ENCODE measurements around the gene TPX2.
"Not testable (repeated sequence)": the region's sequence is repeated elsewhere in the genome, so short reads cannot be mapped to it uniquely, and the experiment has no call there.

The TPX2 gene

GRCh38 chr20:31769681-31770080 is 30.6 kb downstream of the TPX2 start:
- DNase-seq = no peak

DNA sequence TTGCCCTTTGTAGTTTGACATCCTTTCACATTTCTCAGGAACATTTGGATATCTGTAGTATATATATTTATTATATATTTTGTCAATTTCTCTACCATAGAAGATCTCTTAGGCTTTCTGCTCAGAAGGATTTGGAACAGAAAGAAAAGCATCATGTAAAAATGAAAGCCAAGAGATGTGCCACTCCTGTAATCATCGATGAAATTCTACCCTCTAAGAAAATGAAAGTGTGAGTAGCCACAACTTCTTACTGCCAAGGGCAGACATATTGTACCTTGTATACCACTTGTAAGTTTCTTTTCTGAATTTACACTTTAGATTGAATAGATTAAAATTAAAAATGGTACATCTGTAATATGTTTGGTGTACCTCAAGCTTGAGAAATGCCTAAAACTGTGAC is 31.2 kb downstream of the TPX2 start:
- no peak for DNase-seq

DNA sequence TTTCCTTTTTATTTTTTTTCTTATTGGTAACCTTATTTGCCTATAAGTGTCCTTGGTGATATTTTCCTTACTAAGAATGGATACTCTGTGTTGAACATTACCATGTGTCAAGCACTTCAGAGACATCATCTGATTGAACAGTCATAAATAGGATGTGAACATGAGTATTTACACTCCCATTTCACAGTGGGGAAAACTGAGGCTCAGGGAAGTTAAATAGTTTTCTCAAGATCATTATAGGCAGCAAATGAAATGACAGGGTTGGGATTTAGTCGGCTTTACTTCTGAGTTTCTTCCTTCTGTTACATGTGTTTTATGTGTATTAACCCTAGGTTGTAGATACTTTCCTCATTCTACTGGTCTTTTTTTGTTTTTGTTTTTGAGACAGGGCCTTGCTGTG is 35.3 kb downstream of the TPX2 start:
- DNase-seq = no peak

- DNase-seq = no peak
Observed at GRCh38 chr20:31780839-31781238, 41.7 kb downstream of the TPX2 start.

GRCh38 chr20:31781945-31782344 is 42.9 kb downstream of the TPX2 start:
- DNase-seq = no peak

DNA sequence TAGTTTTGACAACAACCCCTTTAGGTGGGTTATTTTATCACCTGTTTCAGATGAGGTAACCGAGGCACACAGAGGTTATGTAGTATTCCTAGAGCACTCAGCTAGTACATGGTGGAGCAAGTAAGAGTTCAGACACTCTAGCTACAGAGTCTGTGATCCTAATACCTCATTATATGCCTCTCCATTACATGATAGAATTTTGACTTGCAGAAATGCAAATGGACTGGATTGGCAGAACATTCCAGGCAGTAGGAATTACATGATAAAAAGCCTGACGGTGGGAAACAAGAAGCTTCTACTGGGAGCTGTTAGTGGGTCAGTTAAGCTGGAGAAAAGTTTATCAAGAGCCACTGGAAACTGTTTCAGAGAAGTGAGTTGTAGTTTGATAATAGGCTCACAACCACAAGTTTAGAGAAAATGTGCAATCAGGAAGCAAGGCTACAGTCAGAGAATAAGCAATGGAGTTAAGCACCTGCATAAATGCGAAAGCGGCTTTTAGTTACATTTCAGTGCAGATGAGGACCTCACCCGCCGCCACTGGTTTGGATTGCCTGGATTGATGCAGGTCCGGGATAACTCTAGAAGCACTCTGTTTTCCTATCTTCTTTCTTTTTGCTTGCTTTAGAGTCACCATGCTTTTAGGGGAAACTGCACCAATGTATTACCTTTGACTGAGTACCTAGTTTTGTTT is 45.4 kb downstream of the TPX2 start:
- DNase-seq = no peak

GRCh38 chr20:31785089-31785488 is 46.0 kb downstream of the TPX2 start:
- no peak for DNase-seq

- no peak for DNase-seq
Observed at GRCh38 chr20:31788578-31788977, 49.5 kb downstream of the TPX2 start.

- no peak for DNase-seq
Observed at GRCh38 chr20:31790401-31790800, 51.3 kb downstream of the TPX2 start.

GRCh38 chr20:31797364-31797763 is 58.3 kb downstream of the TPX2 start:
- no peak for DNase-seq

DNA sequence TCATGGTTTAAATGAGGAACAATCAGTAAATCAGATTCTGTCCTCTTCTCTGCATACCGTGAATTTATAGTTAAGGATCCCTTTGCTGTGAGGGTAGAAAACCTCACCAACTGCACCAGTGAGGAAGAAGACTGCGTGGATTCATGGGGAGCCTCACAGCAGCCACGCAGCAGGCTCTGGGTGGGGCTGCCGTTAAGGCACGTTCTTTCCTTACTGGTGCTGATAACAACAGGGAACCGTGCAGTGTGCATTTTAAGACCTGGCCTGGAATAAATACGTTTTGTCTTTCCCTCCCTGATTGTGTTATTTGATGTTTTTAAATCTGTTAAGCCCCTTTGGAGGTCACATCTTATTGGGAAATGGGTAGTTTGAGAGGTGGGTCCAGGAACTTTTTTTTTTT is 62.4 kb downstream of the TPX2 start:
- DNase-seq = no peak

DNA sequence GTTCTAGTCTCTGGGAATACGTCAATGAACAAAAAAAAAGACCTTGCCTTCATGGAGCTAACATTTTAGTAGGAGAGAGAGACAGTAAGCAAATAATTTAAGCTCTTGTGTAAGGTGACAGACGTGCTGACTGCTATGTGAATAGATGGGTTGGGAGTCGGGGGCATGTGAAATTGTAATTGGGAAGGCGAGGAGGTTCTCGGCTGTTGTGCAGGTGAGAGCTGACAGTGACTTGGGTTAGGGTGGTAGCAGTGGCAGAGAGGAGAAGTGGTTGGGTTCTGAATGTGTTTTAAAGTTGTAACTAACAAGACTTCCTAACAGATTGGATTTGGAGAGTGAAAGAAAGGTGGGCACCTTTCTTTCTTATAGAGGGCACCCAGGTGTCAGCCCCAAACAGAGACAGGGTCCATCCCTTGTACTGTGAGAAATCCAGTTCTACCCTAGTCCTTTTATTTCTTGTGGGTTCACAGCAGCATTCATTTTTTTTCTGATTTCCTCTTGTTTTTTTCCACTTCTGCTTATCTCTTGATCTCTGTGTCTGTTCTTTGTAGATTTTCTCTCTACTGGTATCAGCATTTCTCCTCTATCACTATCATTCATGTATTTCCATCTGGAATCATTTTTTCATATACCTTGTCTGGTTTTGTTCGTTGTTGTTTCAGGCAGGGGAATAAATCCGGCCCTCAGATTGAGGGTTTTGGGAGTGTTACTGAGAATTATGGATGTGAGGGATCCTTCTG is 64.6 kb downstream of the TPX2 start:
- no peak for DNase-seq

- no peak for DNase-seq
Observed at GRCh38 chr20:31806564-31807355, 67.7 kb downstream of the TPX2 start.

- no peak for DNase-seq
Observed at GRCh38 chr20:31808481-31808880, 69.4 kb downstream of the TPX2 start.

DNA sequence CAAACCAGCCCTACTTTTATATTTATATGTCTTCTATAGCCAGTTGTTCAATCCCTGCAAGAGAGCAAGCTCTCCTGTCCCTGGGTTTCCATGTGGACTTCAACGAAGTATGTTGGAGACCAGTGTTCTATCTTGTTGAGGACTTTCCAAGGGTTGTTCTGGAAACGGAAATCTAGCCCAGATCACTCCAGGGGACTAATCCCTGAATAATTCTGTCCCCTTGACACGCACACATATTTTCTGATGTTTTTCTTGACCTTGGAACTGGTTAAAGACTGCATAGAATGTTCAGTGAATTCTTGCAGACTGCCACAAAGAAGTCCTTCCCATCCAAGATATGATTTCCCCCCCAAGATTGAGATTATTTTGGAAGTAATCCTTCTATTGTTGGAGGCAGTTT is 70.6 kb downstream of the TPX2 start:
- DNase-seq = no peak

GRCh38 chr20:31811198-31811597 is 72.1 kb downstream of the TPX2 start:
- no peak for DNase-seq

DNA sequence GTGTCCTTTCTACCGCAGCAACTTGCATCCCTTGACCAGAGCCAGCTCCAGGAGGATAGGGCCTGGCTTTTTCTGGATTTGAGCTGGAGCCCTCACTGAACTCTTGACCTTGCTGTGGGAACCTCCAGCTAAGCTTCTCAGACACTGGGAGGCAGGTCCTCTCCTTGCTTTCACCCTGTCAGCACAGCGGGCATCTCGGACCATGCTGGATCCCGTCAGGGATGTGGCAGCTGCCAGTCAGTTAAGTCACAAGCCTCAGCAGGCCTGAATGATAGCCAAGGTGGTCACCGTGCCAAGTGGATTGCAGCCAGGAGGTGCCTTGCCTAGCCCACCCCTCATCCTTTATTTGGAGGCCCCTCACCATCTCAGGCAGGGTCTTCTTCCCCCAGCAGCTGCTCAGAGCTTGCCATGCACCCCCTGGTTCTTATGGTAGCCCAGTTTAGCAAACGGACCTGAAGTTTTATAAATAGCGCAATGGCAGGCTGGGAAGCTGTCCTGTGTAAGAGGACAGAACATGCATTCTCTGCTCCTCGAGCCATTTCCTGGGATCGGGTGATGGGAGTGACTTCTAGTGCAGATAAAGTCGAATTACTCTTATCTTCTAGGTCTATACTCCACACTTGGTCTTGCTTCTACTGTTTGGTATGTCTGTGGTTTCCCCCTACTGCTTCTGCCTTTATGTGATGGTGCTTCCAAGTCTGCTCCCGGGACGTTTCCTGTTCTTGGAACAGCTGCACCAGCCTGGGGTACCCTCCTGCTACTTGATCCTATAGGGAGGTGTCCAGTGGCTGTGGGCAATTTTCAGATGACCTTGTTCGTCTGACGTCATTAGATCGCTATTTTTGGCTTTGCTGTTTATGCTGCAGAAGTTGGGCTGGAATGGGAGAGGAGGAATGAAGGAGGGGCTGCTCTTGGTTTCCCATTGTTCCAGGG is 73.0 kb downstream of the TPX2 start:
- DNase-seq = no peak

- no peak for DNase-seq
Observed at GRCh38 chr20:31813611-31814010, 74.5 kb downstream of the TPX2 start.

DNA sequence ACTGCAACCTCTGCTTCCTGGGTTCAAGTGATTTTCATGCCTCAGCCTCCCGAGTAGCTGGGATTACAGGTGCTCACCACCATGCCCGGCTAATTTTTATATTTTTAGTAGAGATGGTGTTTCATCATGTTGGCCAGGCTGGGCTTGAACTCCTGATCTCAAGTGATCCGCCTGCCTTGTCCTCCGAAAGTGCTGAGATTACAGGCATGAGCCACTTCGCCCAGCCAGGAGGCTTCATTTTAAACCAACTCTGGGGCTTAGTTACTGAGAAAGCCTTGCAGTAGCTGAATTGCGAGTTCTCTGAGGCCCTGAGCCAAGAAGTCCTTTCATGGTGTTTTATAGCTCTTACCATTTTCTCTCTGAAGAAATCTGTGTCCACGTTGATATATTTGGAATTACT is 75.1 kb downstream of the TPX2 start:
- not testable (repeated sequence) for DNase-seq

DNA sequence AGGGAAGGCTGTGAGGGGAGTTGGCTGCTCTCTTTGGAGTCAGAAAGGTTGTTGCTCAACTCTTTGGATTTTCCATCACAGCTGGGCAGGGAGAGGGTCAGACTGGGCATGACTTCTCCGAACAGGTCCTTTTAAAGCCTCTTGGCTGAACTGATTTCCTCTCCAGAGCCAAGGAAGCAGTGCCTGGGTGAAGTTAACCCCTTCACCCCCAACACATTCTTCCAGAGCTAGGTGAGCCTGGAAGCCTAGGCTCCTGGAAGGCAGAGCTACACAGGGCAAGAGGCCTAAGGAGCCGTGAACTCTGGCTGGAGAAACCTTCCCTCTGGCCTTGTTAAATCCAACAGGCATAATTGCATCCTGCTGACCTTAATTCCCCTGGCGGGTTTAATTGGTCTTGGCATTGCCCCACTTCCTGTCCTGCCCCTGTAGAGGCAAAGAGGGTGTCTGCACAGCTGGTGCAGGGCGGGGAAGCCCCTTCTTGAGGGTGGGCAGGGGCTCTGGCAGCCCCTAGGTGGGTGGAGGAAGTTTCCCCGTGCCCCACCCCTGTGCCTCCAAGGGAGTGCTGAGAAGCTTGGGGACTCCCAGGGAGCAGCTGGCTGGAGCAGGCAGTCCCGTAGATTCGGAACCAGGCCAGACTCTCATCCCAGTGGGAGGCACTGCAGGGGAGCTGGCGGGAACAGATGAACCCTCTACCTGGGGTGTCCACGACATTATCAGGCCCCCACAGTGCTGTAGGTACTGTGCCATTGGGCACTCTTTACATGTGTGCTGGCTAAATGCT is 76.5 kb downstream of the TPX2 start:
- no peak for DNase-seq

DNA sequence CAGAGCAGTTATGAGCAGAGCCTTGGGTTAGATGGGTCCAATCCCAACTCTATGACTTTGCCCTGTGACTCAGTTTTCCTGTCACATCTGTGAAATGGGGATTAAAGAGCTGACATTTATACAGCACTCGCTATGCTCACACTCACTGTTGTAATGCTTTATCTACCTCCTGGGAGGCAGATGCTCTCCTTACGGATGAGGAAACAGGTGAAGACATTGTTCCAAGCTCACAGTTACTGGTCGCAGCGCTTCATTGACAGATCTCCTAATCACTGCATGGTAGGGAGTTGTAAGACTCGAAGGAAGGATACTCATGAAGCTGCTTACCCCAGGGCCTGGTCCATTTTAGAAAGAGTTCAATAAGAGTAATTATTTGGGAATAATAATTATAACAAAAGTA is 77.1 kb downstream of the TPX2 start:
- no peak for DNase-seq

GRCh38 chr20:31817461-31817860 is 78.4 kb downstream of the TPX2 start:
- DNase-seq = no peak

All from activated CD4-positive, alpha-beta T cell treated with anti-CD3 and anti-CD28 coated beads, Interleukin-2, amount 50 U/mL, for 48 hours (primary cell).